Spinal cord (tissue), 10 donors: ENCODE data around the gene EBPL. TPM values are rescaled to one million over a fixed set of nuclear protein-coding genes. Genes with fewer than 3 reads are reported as not detected.
A peak's percentile ranks its signal among the peaks of the same experiment; 100 is the strongest.

Experiments
- DNase-seq, 6 donors: peaks; one replicate each; pipeline versions ENCODE4 v3.0.0 to v3.0.0-alpha.2; 2013 to 2015; ENCODE audit warnings: low spot score in 6 of 6, low read depth in 4 of 6
- H3K27ac ChIP-seq: one replicate; pipeline ENCODE4 v1.5.1; 2013; ENCODE audit warnings: low read depth, low read length, control low read depth
- H3K27me3 ChIP-seq: one replicate; pipeline ENCODE4 v1.6.1; 2013; ENCODE audit warnings: low read length; ENCODE audit not compliant: control insufficient read depth, insufficient read depth
- H3K36me3 ChIP-seq: one replicate; pipeline ENCODE4 v1.6.1; 2013; ENCODE audit warnings: low read length; ENCODE audit not compliant: control insufficient read depth, insufficient read depth
- H3K4me1 ChIP-seq: one replicate; pipeline ENCODE4 v1.6.1; 2013; ENCODE audit warnings: low read length; ENCODE audit not compliant: control insufficient read depth, insufficient read depth
- H3K4me3 ChIP-seq: one replicate; pipeline ENCODE4 v1.5.1; 2013; ENCODE audit warnings: low read depth, low read length, control low read depth
- H3K9me3 ChIP-seq: one replicate; pipeline ENCODE4 v1.6.1; 2013; ENCODE audit warnings: low read length; ENCODE audit not compliant: control insufficient read depth, insufficient read depth
- WGBS: methylation state at CpG from one replicate; pipeline ENCODE4 v1.1.5; 2013; ENCODE audit warnings: missing lambda C conversion rate; ENCODE audit not compliant: insufficient coverage; 5-methylcytosine and 5-hydroxymethylcytosine counted together
- polyA plus RNA-seq, 2 donors: library from polyadenylated mRNA; unstranded; fragments of 120-200 nt; gene quantifications; one replicate each; pipeline ENCODE4 v1.2.1, GENCODE V29; 2013; ENCODE audit not compliant: insufficient read length in 2 of 2
- total RNA-seq, 2 donors: library from RNA; depleted of rRNA in 1 of 2; stranded (reverse); fragments of 120-200 nt in 1 of 2; fragments of >200 nt in 1 of 2; gene quantifications; one replicate each; pipeline versions ENCODE4 v1.2.3 to v1.2.4, GENCODE V29; 2013 to 2014
- donor health status: healthy.

Gene EBPL
- total and polyA plus RNA-seq, 4 donors, result 38.3 to 44.6 (median 43.2) TPM

- Histone ChIP-seq H3K27ac (no peak overlapping the region), H3K4me3 (no peak overlapping the region), H3K4me1 (no peaks in the 10 kb centered on the region), H3K9me3 (no peaks in the 10 kb centered on the region), H3K27me3 (no peaks in the 10 kb centered on the region), H3K36me3 (no peaks in the 10 kb centered on the region)
- no peak for DNase-seq
- 100% methylated on average over 2 of the region's 4 CpGs for WGBS
Measured at GRCh38 chr13:49638030-49638743, 53.1 kb downstream of the EBPL start.

GRCh38 chr13:49636705-49637104 lies 54.6 kb downstream of the EBPL start:
- Histone ChIP-seq H3K36me3 (no peaks in the 10 kb centered on the region), H3K27me3 (no peaks in the 10 kb centered on the region), H3K4me1 (no peaks in the 10 kb centered on the region), H3K9me3 (no peaks in the 10 kb centered on the region), H3K4me3 (no peak overlapping the region), H3K27ac (no peak overlapping the region)
- no peak for DNase-seq
- WGBS, result 94% methylated on average over 2 of the region's 5 CpGs

GRCh38 chr13:49635599-49636433 lies 55.5 kb downstream of the EBPL start:
- DNase-seq, result peak in 1 of 6 donors; percentile 61
- peak overlapping the region; percentile 7 for H3K4me3 ChIP-seq
- 61% methylated on average over 6 of the region's 10 CpGs for WGBS

GRCh38 chr13:49633710-49634109 lies 57.6 kb downstream of the EBPL start:
- Histone ChIP-seq H3K27ac (no peak overlapping the region), H3K27me3 (no peaks in the 10 kb centered on the region), H3K4me3 (no peak overlapping the region), H3K9me3 (no peaks in the 10 kb centered on the region), H3K4me1 (no peaks in the 10 kb centered on the region), H3K36me3 (no peaks in the 10 kb centered on the region)
- DNase-seq, result no peak
- WGBS, result 100% methylated on average over 1 of the region's 4 CpGs

More at GRCh38 chr13:49635599-49636433, 55.5 kb downstream of the EBPL start:
- no peaks in the 10 kb centered on the region for H3K9me3 ChIP-seq
- H3K27me3 ChIP-seq, result no peaks in the 10 kb centered on the region
- H3K36me3 ChIP-seq, result no peaks in the 10 kb centered on the region
- no peak overlapping the region for H3K27ac ChIP-seq
- H3K4me1 ChIP-seq, result no peaks in the 10 kb centered on the region

DNA sequence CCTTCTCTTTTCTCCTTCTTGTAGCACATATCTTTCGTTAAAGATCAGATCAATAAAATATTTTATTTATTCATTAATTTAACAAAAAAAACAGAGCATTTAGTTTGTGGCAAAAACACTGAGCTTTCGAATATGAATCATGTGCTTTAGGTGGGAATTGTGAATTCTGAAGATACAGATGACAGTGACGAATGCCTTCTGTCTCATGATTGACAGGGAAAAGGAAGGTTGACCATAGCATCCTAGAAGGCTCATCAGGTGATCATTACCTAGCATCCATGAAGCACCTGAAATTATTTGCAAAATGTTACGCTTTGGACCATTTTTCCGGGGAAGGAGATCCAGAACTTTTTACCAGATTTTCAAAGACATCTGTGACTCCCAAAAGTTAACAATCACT lies 59.1 kb downstream of the EBPL start:
- Histone ChIP-seq H3K4me3 (no peak overlapping the region), H3K27ac (no peak overlapping the region), H3K9me3 (no peaks in the 10 kb centered on the region), H3K36me3 (no peaks in the 10 kb centered on the region), H3K4me1 (peaks cover 7% of the 10 kb centered on the region), H3K27me3 (no peaks in the 10 kb centered on the region)
- DNase-seq, result no peak
- 100% methylated on average over 2 of the region's 5 CpGs for WGBS

DNA sequence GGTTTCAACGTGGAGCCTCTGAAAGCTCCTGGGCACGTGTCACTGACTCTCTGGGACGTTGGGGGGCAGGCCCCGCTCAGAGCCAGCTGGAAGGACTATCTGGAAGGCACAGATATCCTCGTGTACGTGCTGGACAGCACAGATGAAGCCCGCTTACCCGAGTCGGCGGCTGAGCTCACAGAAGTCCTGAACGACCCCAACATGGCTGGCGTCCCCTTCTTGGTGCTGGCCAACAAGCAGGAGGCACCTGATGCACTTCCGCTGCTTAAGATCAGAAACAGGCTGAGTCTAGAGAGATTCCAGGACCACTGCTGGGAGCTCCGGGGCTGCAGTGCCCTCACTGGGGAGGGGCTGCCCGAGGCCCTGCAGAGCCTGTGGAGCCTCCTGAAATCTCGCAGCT lies 60.7 kb downstream of the EBPL start:
- Histone ChIP-seq H3K27ac (peak overlapping the region; percentile 19), H3K4me3 (no peak overlapping the region), H3K4me1 (peaks cover 8% of the 10 kb centered on the region), H3K27me3 (no peaks in the 10 kb centered on the region), H3K36me3 (no peaks in the 10 kb centered on the region), H3K9me3 (no peaks in the 10 kb centered on the region)
- no peak for DNase-seq
- WGBS, result 87% methylated on average over 16 of the region's 16 CpGs

GRCh38 chr13:49629947-49630346 lies 61.3 kb downstream of the EBPL start:
- WGBS, result 86% methylated on average over 4 of the region's 4 CpGs
- Histone ChIP-seq H3K9me3 (no peaks in the 10 kb centered on the region), H3K4me1 (peaks cover 13% of the 10 kb centered on the region), H3K27ac (no peak overlapping the region), H3K36me3 (no peaks in the 10 kb centered on the region), H3K4me3 (no peak overlapping the region), H3K27me3 (no peaks in the 10 kb centered on the region)
- DNase-seq, result no peak

DNA sequence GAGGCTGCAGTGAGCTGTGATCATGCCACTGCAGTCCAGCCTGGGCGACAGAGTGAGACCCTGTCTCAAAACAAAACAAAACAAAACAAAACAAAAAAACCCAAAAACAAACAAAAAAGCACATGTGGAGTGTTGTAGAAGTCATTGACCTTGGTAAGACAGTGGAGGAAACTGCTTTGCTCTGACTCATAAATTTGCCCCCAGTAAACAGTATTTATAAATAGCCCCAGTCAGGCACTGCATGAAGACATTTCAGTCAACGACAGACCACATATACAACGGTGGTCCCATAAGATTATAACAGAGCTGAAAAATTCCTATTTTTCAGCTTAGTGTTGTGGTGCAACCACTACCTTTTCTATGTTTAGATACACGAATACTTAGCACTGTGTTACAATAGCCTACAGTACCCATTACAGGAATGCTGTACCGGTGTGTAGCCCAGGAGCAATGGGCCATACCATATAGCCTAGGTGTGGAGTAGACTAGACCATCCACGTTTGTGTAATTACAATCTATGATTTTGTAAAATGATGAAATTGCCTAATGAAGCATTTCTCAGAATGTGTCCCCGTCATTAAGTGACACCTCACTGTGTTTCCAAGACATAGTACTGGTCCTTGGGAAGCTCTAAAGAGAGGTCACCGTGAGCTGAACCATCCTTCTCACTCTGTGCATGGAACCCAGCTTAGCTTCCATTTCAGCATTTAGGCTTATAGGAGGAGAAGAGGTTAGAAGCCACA lies 61.9 kb downstream of the EBPL start:
- no peak for DNase-seq
- Histone ChIP-seq H3K9me3 (no peaks in the 10 kb centered on the region), H3K4me1 (peaks cover 13% of the 10 kb centered on the region), H3K27me3 (no peaks in the 10 kb centered on the region), H3K27ac (no peak overlapping the region), H3K36me3 (no peaks in the 10 kb centered on the region), H3K4me3 (no peak overlapping the region)
- 83% methylated on average over 1 of the region's 8 CpGs for WGBS

GRCh38 chr13:49627831-49628652 lies 63.2 kb downstream of the EBPL start, which contains the start of gene ARL11:
Gene ARL11, plus strand, starts transcription at chr13:49628507. Its CDS starts 1,941 bp downstream, at chr13:49630448.
- Histone ChIP-seq H3K27me3 (no peaks in the 10 kb centered on the region), H3K4me3 (no peak within 1 kb of the TSS), H3K9me3 (no peaks in the 10 kb centered on the region), H3K36me3 (no peaks in the 10 kb centered on the region), H3K4me1 (peaks cover 13% of the 10 kb centered on the region), H3K27ac (no peak within 1 kb of the TSS)
- DNase-seq, result no peak
- 30% methylated on average over 11 of the region's 17 CpGs for WGBS
